Mammary epithelial cell (primary cell): ENCODE data around the gene HAND2.

Experiments
- EZH2 ChIP-seq: IDR thresholded peaks from 2 replicates; pipeline ENCODE4 v1.6.1; 2012; ENCODE audit warnings: low read length, inconsistent platforms, borderline replicate concordance
- TF ChIP-seq, protein P1 (sequence below), 2 donors: IDR thresholded peaks in 1 of 2; conservative IDR thresholded peaks in 1 of 2; 2 replicates each; pipeline ENCODE4 v1.5.1; 2011 to 2012; ENCODE audit warnings: inconsistent platforms in 2 of 2, low read length in 2 of 2, mild to moderate bottlenecking in 2 of 2, control low read depth in 1 of 2, low read depth in 1 of 2; ENCODE audit not compliant: insufficient read depth in 1 of 2; ENCODE audit errors: extremely low read depth in 1 of 2

DNA sequence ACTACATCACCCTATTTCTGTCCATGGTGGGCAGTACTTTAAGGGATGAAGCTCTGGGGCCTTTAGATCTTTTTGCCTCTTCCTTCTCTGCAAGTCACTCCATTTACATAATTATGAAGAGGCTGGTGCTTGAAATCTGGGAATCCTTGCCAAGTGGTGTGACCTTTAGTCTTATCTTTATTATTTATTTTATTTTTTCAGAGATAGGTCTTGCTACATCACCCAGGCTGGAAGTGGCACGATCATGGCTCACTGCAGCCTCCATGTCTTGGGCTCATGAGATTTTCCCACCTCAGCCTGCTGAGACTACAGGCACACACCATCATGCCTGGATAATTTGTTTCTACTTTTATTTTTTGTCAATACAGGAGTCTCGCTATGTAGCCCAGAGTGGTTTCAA lies 34.4 kb upstream of the HAND2 start:
- TF ChIP-seq, protein P1, sequence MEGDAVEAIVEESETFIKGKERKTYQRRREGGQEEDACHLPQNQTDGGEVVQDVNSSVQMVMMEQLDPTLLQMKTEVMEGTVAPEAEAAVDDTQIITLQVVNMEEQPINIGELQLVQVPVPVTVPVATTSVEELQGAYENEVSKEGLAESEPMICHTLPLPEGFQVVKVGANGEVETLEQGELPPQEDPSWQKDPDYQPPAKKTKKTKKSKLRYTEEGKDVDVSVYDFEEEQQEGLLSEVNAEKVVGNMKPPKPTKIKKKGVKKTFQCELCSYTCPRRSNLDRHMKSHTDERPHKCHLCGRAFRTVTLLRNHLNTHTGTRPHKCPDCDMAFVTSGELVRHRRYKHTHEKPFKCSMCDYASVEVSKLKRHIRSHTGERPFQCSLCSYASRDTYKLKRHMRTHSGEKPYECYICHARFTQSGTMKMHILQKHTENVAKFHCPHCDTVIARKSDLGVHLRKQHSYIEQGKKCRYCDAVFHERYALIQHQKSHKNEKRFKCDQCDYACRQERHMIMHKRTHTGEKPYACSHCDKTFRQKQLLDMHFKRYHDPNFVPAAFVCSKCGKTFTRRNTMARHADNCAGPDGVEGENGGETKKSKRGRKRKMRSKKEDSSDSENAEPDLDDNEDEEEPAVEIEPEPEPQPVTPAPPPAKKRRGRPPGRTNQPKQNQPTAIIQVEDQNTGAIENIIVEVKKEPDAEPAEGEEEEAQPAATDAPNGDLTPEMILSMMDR (conservative IDR thresholded peaks at IDR 0.05 in 1 of 2, IDR thresholded peaks at IDR 0.05 in 1 of 2; ENCODE audit: extremely low read depth in 1 of 2, insufficient read depth in 1 of 2, low read depth in 1 of 2, low read length in 2 of 2), result no peak
- TF ChIP-seq EZH2, result no peak
